HFFc6 (cell line): ENCODE data around the gene MRPS2. TPM values are rescaled to one million over a fixed set of nuclear protein-coding genes. Genes with fewer than 3 reads are reported as not detected.
A peak's percentile ranks its signal among the peaks of the same experiment; 100 is the strongest.

ENCODE experiments used
- DNase-seq: peaks from one replicate; pipeline ENCODE4 v3.0.0-alpha.2; 2018
- H3K27ac Mint-ChIP-seq: 2 replicates; pipeline ENCODE4 v1.8.0; 2020; ENCODE audit warnings: mild to moderate bottlenecking, mixed read lengths
- H3K27me3 Mint-ChIP-seq: 2 replicates; pipeline ENCODE4 v1.8.0; 2021; ENCODE audit warnings: mild to moderate bottlenecking, moderate library complexity, mixed read lengths; ENCODE audit not compliant: insufficient read depth
- H3K36me3 Mint-ChIP-seq: 2 replicates; pipeline ENCODE4 v1.8.0; 2021; ENCODE audit warnings: low read depth, mixed read lengths
- H3K4me1 Mint-ChIP-seq: 2 replicates; pipeline ENCODE4 v1.8.0; 2020; ENCODE audit warnings: low read depth, mixed read lengths
- H3K4me3 Mint-ChIP-seq: 2 replicates; pipeline ENCODE4 v1.8.0; 2020; ENCODE audit warnings: mild to moderate bottlenecking, moderate library complexity, mixed read lengths
- H3K9me3 Mint-ChIP-seq: 2 replicates; pipeline ENCODE4 v1.8.0; 2020; ENCODE audit warnings: mild to moderate bottlenecking, mixed read lengths
- total RNA-seq, 6 experiments: library from RNA; stranded (reverse); fragmentation: NEBNext Ultra II Directional; extraction: Animal tissue kit (Norgen Biotek cat#: 25700); gene quantifications; 2 replicates in 1 of 6; 3 replicates in 5 of 6; pipeline ENCODE4 v1.2.3, GENCODE V29; 2021
- TF ChIP-seq, protein P1 (sequence below): fragments of 200-600 bp; sonication (generic); IDR thresholded peaks from 2 replicates; pipeline ENCODE4 v1.5.0; 2021; ENCODE audit warnings: antibody characterized with exemption, mild to moderate bottlenecking

Gene MRPS2
- total RNA-seq, 6 experiments from 2014 or later, result 37.5 to 43.3 (median 38.6) TPM

DNA sequence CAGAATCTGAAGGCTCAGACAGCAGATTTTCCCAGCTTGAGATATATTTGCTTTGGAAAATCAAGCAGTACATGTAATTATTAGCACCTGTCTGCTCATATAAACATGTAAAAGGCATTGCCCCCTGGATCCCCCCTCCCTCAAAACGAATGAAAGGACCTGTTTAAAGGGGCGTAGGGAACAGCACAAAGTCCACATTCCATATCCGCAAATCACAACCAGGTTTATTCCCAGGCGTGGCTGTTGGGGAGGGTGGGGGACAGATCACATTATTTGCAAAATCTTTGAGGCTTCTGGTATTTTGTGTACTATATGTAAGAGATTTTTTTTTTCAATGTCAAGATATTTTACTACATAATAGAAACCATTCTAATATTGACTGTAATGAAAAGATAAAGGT is 8.7 kb upstream of the MRPS2 start:
- no peaks in the 10 kb centered on the region for H3K36me3 Mint-ChIP-seq
- no peaks in the 10 kb centered on the region for H3K4me1 Mint-ChIP-seq
- H3K4me3 Mint-ChIP-seq, result no peak overlapping the region

DNA sequence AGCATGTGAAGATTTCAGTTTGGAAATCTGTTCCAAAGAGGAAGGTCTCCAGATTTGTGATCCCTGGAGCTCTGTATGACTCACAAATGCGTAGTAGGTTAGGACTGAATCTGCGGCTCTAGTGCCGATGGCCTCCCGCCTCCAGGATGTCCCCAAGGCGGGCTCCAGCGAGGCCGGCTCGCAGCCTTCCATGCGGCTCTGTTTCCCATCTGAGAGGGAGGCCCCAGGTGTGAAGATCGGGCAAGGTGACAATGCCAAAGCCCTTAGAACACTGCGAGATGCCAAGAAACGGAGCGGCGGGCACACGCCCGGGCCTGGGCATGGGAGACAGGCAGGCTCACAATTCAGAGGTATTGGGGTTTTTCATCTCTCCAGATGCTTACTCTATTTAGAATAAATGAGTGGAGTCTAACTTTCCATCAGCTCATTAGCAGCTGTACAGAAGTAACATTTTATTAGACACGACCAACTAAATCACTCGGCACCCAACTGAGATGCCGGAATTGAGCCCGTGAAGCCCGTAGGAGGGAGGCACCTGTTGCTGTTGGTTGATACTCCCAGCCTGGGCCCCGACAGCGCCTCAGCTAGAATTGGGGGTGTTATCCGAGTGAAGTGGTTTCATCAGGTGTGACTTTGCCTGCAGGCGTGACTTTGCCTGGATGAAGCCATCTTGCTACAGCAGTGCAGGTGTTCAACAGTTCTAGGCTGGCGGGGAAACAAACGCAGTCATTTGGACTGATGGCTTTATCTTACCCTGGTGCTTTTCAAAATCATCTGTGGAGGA is 7.4 kb upstream of the MRPS2 start:
- Mint-ChIP-seq H3K9me3 (no peaks in the 10 kb centered on the region), H3K4me1 (no peaks in the 10 kb centered on the region), H3K27me3 (no peaks in the 10 kb centered on the region), H3K36me3 (no peaks in the 10 kb centered on the region), H3K4me3 (no peak overlapping the region), H3K27ac (no peak overlapping the region)
- no peak for DNase-seq
- TF ChIP-seq, protein P1, sequence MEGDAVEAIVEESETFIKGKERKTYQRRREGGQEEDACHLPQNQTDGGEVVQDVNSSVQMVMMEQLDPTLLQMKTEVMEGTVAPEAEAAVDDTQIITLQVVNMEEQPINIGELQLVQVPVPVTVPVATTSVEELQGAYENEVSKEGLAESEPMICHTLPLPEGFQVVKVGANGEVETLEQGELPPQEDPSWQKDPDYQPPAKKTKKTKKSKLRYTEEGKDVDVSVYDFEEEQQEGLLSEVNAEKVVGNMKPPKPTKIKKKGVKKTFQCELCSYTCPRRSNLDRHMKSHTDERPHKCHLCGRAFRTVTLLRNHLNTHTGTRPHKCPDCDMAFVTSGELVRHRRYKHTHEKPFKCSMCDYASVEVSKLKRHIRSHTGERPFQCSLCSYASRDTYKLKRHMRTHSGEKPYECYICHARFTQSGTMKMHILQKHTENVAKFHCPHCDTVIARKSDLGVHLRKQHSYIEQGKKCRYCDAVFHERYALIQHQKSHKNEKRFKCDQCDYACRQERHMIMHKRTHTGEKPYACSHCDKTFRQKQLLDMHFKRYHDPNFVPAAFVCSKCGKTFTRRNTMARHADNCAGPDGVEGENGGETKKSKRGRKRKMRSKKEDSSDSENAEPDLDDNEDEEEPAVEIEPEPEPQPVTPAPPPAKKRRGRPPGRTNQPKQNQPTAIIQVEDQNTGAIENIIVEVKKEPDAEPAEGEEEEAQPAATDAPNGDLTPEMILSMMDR, result no peak

More for the DNA sequence above, 8.7 kb upstream of the MRPS2 start:
- TF ChIP-seq, protein P1, result no peak
- Mint-ChIP-seq H3K27ac (no peak overlapping the region), H3K9me3 (no peaks in the 10 kb centered on the region), H3K27me3 (peaks cover 1% of the 10 kb centered on the region; the same call in 1 of the 2 replicates)
- DNase-seq, result no peak

DNA sequence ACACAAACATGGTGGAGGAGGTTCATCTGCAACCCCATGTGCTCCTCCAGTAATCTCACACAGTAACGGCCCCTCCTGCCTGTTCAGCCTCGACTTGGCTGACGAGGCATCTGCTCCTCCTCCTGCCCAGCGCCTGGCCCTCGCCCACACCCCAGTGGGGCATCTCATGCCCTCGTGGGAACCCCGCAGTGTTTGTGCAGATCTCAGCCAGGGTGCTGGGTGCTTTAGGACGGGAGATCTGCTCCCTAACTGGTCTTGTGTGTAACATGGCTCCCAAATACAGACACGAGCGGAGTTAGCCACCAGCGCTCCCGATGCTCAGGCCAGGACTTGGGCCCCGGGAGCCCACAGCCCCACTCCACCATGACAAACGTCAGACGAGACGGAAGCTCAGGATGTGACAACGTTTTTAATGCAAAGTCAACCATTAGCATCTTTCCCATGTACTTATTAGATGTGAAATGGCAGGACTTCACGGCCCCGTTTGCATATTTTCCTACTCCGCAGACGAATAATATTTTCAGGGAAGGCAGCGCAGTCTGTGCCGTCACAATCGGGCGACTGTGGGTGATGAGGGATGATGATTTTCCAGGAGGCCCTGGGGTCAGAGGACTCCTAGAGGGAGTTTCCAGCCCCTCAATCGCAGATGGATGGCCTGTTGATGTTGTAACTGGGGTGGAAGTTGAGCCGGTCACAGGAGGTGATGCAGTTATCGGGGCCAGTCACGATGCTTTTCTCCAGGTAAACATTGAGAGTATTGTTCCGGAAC is 5.5 kb upstream of the MRPS2 start:
- H3K4me3 Mint-ChIP-seq, result no peak overlapping the region
- H3K27me3 Mint-ChIP-seq, result no peaks in the 10 kb centered on the region
- DNase-seq, result no peak
- H3K4me1 Mint-ChIP-seq, result no peaks in the 10 kb centered on the region
- no peaks in the 10 kb centered on the region for H3K9me3 Mint-ChIP-seq
- H3K27ac Mint-ChIP-seq, result no peak overlapping the region
- H3K36me3 Mint-ChIP-seq, result no peaks in the 10 kb centered on the region
- TF ChIP-seq, protein P1, result no peak

DNA sequence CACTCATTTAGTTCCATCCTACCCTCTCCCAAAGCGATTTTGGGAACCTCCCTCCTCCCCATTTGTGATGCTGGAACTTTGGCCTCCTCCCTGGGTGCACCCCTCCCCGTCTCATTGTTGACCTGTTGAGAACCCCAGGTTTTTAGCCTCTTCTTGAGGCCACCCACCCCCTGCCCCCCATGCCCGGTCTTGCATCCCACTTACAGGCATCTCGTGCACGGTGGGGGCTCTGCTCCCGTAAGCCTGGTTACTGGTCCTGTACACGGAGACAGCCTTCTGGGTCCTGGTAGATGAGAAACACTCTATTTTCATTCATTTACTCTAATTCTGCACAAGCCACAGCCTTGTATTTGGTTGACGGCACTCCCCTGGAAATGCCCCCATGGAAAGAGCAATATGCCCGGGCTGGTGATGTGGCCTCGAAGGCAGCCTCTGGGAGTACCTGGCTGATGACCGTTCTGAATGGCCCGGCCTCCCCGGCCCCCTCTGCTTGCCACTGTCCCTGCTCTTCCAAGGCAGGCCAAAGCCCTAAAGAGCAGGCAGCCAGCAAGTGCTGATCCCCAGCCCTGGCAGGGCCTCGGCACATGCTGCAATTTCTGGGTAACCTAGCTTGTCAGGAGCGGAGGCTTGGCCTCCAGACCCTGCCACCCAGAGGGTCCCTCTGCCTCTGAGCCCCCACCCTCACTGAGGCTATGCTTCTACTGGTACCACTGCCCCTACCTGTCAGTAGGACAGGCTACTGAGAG is 1.9 kb upstream of the MRPS2 start:
- Mint-ChIP-seq H3K27me3 (no peaks in the 10 kb centered on the region; the same call in 1 of the 2 replicates), H3K4me3 (peak overlapping the region; percentile 89; the same call in 1 of the 2 replicates), H3K36me3 (peaks cover under 1% of the 10 kb centered on the region; the same call in 1 of the 2 replicates), H3K9me3 (no peaks in the 10 kb centered on the region), H3K27ac (no peak overlapping the region), H3K4me1 (0 out of 2 replicates have a peak, but pooled peaks cover 7% of the 10 kb centered on the region)
- TF ChIP-seq, protein P1, result no peak
- no peak for DNase-seq

DNA sequence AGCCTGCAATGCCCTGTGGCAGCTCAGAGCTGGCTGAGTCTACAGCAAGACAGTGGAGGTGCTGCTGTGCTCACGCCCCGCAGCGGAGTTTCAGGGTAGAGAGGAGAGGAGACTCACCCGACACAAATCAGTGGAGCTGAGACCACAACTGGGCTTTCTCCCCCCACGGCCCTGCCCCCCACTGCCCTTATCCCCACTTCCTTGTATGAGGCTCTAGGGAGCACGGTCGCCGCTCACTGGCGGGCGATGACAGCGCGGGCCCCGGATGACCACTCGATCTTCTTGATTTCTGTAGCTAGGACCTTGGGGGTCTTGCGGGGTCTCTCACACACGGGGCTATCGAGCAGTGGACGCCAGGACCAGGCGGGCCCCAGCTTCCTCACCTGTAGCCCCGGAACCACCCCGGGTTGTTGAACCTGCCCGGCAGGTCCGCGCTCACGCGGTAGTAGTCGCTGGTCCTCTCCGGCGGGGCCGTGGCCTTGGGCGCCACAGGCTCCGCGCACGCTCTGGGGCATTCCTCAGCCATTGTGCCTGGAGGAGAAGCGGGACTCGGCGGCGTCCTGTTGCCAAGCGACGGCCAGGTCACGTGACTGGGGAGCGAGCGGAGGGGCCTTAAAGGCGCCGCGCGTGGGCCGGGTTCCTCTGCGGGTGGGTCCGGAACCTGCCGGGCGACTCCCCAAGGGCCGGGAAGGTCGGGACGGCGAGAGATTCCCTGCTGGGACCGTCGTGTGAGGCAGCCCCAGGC is 984 bp upstream of the MRPS2 start:
- TF ChIP-seq, protein P1, result peak; percentile 9; the same call in 1 of the 2 replicates
- H3K27ac Mint-ChIP-seq, result peak overlapping the region; percentile 54
- H3K36me3 Mint-ChIP-seq, result peaks cover 4% of the 10 kb centered on the region; the same call in 1 of the 2 replicates

More for the DNA sequence above, 984 bp upstream of the MRPS2 start:
- Mint-ChIP-seq H3K4me1 (0 out of 2 replicates have a peak, but pooled peaks cover 7% of the 10 kb centered on the region), H3K4me3 (peak overlapping the region; percentile 89), H3K9me3 (no peaks in the 10 kb centered on the region), H3K27me3 (no peaks in the 10 kb centered on the region; the same call in 1 of the 2 replicates)
- peak; percentile 88 for DNase-seq
